GM18507 (cell line): ENCODE data around the gene SLCO3A1.
A peak's percentile ranks its signal among the peaks of the same experiment; 100 is the strongest.

Experiments used
- DNase-seq: peaks from one replicate; pipeline ENCODE4 v3.0.0; 2011; ENCODE audit warnings: low read depth; ENCODE audit not compliant: insufficient read length; ENCODE audit errors: extremely low spot score
- FAIRE-seq: peaks from 2 replicates; lab custom pipeline; 2011; peaks lifted over from hg19 to GRCh38; lab: Jason Lieb, UNC

SLCO3A1 gene

GRCh38 chr15:91926908-91927270 lies 73.4 kb downstream of the SLCO3A1 start:
- FAIRE-seq = no peak

DNA sequence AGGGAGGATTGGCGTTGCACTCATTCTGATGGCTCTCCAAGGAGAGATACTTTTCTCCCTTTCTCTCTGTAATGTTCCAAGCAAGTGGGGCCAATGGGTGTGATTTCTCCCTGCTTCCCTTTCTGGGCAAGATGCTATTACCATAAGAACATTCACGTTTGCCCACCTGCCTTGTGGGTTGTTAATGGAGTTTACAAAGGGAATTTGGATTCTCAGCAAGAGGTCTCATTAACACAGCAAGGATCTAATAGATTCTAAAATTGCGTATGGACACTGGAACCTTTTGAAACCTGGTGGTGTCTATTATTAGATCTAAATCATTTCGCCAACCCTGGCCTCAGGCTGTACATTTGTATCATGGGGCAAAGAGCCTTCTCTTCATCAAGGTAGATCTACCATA lies 74.1 kb downstream of the SLCO3A1 start:
- FAIRE-seq (no peak), DNase-seq (no peak)

More at GRCh38 chr15:91926908-91927270, 73.4 kb downstream of the SLCO3A1 start:
- DNase-seq = no peak

DNA sequence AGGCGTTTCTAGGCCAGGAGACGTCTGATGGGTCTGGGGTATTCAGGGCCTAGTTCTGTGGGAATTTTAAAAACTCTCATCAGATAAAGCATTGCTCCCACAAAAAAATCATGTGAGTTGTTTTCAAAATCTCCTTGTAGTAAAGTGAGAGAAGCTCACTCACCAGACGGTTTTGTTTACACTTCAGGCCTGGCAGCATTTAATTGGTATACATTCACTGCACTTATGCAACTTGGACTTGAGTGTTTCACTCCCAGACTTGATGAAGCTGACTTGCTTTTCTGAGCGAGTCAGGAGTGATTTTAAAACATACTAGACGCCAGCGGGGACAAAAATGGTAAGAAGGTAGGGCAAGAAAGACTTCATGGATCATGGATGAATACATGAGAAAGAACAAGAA lies 75.2 kb downstream of the SLCO3A1 start:
- DNase-seq (no peak), FAIRE-seq (no peak)

- DNase-seq (no peak), FAIRE-seq (no peak)
Observed at GRCh38 chr15:91929509-91929908, 76.0 kb downstream of the SLCO3A1 start.

GRCh38 chr15:91930092-91930491 lies 76.6 kb downstream of the SLCO3A1 start:
- no peak for FAIRE-seq

DNA sequence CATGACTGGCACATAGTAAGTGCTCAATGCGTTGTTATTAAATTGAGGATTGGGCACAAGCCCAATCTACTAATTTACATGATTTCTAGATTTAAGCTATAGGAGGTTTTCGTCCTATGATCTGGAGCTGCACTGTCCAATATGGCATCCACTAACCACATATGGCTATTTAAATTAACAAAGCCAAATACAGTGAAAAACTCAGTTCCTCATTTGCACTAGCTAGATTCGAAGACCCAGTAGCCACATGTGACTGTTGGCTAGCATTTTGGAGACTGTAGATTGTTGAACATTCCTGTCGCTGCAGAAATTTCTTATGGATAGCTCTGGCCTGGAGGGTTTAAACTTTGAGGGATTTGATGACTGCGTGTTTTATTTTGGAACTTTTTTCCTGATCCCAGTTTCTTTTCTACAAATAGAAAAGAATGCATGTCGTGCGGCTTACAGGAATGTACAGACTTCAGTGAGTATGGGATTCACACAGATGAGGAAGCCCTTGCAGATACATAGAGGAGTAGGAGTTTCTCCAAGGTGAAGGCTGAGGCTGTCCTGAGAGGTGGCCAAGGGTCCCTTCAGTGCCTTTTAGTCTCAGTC lies 82.8 kb downstream of the SLCO3A1 start:
- no peak for DNase-seq
- no peak for FAIRE-seq

More at GRCh38 chr15:91930092-91930491, 76.6 kb downstream of the SLCO3A1 start:
- no peak for DNase-seq

DNA sequence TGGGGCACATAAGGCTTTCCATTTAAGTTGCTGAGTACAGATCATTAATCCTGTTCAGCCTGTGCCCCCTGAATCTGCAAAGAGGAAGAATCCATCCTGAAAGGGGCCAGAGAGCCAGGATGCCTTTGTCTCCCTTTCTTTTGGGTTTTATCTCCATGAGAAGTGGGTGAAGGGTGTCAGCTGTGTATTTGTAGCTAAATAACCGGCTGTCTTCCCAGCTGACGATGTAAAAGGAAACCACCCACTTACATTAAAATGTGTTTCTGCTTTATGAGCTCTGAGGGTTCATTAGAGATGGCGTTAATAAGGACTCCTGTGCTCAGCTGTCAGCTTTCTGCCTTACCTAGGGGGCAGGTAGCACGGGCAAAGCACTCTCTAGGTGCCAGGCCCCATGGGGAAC lies 83.4 kb downstream of the SLCO3A1 start:
- FAIRE-seq (no peak), DNase-seq (no peak)

DNA sequence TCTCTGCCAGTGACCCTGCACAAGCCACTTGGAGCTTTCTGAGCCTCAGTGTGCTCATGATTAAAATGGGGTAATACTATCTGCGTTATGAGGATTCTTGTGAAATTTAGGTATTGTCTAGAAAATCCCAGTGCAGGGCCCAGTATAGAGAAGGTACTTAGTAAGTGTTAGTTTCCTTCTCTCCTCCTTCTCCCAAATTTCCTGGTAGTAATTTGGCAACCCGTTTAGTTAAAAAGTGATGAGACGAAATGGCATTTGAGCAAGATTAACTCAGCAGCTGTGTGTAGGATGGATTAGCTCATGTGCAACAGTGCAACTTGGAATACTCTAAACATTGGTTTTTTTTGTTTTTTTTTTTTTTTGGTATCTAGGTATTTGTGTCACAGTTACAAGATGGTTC lies 84.6 kb downstream of the SLCO3A1 start:
- FAIRE-seq = no peak
- DNase-seq = no peak

- no peak for DNase-seq
- no peak for FAIRE-seq
Observed at GRCh38 chr15:91939403-91939831, 85.9 kb downstream of the SLCO3A1 start.

GRCh38 chr15:91940496-91941381 lies 87.2 kb downstream of the SLCO3A1 start:
- no peak for FAIRE-seq

DNA sequence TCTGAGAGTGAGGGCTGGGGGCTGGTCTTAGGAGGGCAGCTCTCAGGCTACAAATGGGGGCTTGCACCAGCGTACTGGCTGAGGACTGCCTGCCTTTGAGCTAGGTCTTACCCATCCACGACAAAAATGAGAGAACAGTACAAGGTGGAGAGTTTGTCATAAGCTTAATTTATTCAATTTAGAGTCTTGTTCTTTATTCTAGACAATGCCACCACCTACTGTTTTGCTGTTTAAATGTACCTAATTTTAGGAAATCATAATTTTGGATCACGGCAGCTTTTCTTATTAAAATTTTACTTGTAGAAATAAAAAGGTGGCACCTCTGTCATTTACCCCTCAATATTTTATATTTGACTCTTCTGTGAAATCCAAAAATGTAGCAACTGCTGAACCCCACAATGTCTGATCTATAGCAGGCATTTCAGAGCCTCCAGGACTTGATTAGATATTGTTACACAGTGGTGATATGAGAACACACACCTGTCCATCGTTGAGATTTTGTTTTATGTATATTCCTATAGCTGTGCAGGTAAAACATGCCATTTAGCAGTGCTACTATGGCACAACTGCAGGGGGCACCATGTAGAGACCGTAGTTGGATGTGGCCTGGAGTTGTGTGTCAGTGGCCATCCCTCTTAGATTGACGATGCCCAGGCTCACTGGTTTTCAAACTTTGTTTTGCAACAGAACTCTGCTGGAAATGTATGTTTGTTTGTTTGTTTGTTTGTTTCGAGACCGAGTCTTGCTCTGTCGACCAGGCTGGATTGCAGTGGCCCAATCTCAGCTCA lies 88.6 kb downstream of the SLCO3A1 start:
- no peak for DNase-seq
- FAIRE-seq = no peak

More at GRCh38 chr15:91940496-91941381, 87.2 kb downstream of the SLCO3A1 start:
- DNase-seq = no peak

GRCh38 chr15:91942720-91943394 lies 89.3 kb downstream of the SLCO3A1 start:
- FAIRE-seq (peak; percentile 56), DNase-seq (no peak)

DNA sequence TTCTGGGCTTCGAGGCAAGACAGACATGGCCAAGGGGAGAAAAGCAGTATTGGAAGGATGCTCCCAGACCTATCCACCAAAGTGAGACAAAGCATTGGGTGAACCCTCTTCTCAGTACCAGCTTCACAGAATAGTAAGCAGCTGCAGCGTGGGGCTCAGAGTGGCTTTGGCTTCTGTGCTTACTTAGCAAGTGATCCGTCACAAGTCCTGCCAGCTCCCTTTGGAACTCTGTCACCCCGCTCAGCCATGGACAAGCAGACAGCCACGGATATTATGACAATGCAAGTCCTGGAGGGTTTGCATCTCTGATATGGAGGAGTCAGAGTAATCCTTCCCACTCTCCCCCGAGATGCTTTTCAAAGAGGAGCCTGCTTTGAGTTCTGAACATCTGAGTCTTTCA lies 90.8 kb downstream of the SLCO3A1 start:
- FAIRE-seq = no peak
- no peak for DNase-seq

DNA sequence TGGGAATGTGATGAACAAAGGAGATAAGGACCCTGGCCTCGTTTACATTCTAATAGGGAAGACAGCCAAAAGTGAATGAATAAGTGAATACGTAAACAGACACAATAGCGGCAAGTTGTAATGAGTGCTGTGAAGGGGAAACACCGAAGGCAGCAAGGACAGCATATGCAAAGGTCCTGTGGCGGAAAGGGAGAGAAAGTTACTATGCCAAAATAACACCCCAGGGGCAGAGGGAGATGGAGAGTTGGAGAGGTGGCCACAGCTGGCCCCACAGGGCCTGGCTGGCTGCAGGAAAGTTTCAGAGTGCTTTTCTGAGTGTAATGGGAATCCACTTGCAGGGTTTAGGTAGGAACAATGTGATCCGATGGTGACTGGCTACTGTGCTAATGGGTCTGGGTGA lies 91.9 kb downstream of the SLCO3A1 start:
- FAIRE-seq = no peak
- no peak for DNase-seq

DNA sequence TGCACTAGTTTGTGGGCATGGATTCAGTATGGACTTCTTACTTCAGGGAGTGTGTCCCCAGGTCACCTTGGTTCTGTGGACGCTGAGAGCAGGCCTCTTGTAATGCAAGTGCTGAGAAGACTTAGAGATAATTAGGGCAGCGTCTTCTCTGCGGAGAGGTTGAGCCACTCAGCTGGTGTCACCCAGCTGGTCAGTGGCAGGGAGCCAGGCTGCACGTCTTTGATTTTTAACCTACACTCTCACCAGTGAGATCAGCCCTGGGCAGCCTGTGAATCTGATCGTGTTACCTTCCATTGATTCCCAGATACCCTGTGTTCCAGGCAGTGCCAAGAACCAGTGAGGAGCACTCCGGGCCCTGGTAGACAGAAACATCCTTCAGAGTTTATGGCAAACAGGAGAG lies 92.6 kb downstream of the SLCO3A1 start:
- DNase-seq (no peak), FAIRE-seq (no peak)

- FAIRE-seq (no peak), DNase-seq (no peak)
Observed at GRCh38 chr15:91946581-91947292, 93.2 kb downstream of the SLCO3A1 start.

DNA sequence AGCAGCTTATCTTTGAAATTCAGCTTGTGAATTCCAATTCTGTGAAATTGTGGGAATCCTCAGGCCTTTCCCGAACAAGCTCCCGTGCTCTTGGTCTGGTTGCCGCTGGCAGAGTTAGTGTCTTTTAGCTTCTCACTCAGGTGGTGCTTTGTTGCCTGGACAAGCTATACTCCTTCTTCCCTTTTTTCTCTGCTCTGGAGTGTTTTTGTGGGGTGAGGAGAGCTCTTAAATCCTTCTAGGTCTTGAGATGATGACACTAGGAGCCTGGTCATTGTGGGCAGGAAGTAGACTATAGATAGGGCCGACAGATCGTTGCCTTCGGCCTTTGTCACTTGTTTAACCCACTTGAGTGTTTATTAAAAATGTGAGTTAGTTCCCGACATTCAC lies 93.8 kb downstream of the SLCO3A1 start:
- FAIRE-seq = no peak

DNA sequence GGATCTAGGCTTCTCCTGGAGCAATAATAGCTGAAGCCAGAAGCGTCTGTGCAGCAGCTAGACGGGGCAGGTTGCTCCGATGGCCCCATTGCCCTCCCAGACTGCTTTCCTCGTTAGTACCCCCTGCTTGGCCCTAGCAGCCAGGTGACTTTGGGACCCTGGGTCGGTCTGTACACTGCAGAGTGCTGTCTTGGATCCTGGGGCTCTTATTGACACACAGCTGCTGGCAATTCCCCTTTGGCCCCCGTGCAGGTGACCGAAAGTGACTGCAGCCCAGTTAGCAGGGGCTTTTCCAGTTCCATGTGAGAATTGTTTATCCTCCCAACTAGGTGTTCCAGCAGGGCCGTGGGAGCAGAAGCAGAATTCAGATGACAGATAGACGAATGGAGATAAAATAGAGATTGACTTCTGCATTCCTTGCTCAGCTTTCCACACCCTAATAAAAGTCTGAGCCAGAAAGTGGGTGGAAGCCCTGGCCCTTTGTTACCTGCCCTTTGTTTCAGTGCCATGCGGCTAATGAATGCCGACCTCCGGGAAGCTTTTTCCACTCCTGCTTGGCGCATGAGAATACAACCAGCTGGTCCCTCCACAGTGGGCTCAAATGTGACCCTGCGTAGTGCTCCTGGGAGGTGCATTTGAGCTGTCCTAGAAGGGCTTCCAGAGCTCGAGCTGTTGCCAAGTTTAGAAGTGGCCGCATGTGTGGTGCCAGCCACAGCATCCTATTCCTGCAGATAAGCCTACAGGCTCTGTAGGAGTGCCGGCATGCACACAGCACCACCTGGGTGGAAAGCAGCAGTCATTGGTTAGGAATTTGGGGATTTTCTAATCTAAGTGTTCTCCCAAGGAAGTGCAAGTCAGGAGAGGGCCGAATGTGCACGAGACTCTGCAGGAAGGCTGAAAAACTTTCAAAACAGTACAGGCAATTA lies 94.4 kb downstream of the SLCO3A1 start:
- FAIRE-seq (no peak), DNase-seq (no peak)

More for the DNA sequence above, 93.8 kb downstream of the SLCO3A1 start:
- no peak for DNase-seq
